Vagina (tissue), 2 donors: Measurements from ENCODE around the gene TMEM161B. TPM values are rescaled to one million over a fixed set of nuclear protein-coding genes. Genes with fewer than 3 reads are reported as not detected.
"Not testable (repeated sequence)": the region's sequence is repeated elsewhere in the genome, so short reads cannot be mapped to it uniquely, and the experiment has no call there.

Experiments
- DNase-seq, 2 donors: peaks; one replicate each; pipeline ENCODE4 v3.0.0-alpha.2; 2017; ENCODE audit errors: extremely low spot score in 2 of 2
- H3K27ac ChIP-seq: fragments of 200-600 bp; sonication (generic); one replicate; pipeline ENCODE4 v1.5.1; 2019
- H3K27me3 ChIP-seq: fragments of 200-600 bp; sonication (generic); one replicate; pipeline ENCODE4 v1.5.1; 2019
- H3K36me3 ChIP-seq, 2 donors: fragments of 200-600 bp; sonication (generic); one replicate each; pipeline ENCODE4 v1.5.1; 2017 to 2019
- H3K4me1 ChIP-seq: fragments of 200-600 bp; sonication (generic); one replicate; pipeline ENCODE4 v1.5.1; 2019
- H3K4me3 ChIP-seq, 2 donors: fragments of 200-600 bp; sonication (generic); 1 replicate in 1 of 2; 2 replicates in 1 of 2; pipeline ENCODE4 v1.5.1; 2016 to 2019
- H3K9me3 ChIP-seq: fragments of 200-600 bp; sonication (generic); one replicate; pipeline ENCODE4 v1.5.1; 2019
- CTCF ChIP-seq, 3 experiments: fragments of 450-650 bp in 2 of 3; fragments of 200-600 bp in 1 of 3; sonication (generic) in 1 of 3; IDR thresholded peaks; one replicate each; pipeline ENCODE4 v1.5.1; 2017 to 2019; ENCODE audit warnings: antibody characterized with exemption in 3 of 3, mild to moderate bottlenecking in 2 of 3, moderate library complexity in 2 of 3
- POLR2A ChIP-seq, 2 donors: fragments of 450-650 bp; IDR thresholded peaks; one replicate each; pipeline ENCODE4 v1.6.1; 2017; ENCODE audit warnings: antibody characterized with exemption in 2 of 2, mild to moderate bottlenecking in 2 of 2, moderate library complexity in 2 of 2
- POLR2AphosphoS5 ChIP-seq, 2 donors: sonication (generic); formaldehyde crosslinking; IDR thresholded peaks; one replicate each; pipeline ENCODE4 v1.9.0; 2017; ENCODE audit warnings: antibody characterized with exemption in 2 of 2, mild to moderate bottlenecking in 2 of 2, low read depth in 1 of 2; ENCODE audit not compliant: insufficient read depth in 1 of 2
- intact Hi-C: fragments of 100-400 bp; cut with DNase I; formaldehyde crosslinking; loops from one replicate; pipeline ENCODE4 v1.15.1; 2023
- total RNA-seq: library from RNA; depleted of rRNA; stranded (reverse); fragments of >200 nt; gene quantifications from one replicate; pipeline ENCODE4 v1.2.3, GENCODE V29; 2016

Gene TMEM161B
- total RNA-seq, 1 donor from 2014 or later, result 19.9 TPM

DNA sequence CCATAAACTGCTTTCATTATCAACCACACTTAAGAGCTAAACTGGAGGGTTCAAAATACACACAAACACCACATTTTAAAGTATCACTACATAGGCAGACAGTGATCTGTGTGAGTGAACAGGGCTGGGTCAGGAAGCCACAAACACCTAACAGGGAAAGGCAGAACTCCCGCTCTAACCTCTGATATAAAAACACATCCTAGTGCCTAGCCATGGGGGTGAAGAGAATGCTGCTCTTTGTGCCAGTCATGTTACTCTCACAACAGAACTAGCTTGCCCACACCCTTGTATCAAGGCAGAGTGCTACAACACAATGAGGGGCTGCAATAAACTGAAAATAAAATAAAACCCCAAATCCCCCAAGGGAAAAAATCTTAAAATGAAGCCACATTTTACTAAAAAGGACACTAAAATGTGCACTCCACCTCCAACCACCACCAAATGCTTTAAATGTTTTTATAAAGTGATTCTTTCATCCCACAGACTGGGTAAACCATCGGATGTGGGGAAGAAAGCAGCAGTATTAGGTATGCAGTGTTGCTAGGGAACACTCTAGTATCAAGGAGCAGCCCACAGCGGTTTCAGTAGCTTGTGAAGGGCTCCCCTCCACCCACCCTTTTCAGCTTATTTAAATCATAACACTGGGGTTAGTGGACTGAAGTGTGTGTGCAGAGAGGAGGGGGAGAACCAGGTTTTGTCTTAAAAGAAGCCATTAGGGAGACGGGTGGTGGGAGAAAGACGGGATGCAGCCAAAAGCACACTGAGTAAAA, 64.5 kb downstream of the TMEM161B start:
- no peak overlapping the region for H3K27ac ChIP-seq
- intact Hi-C loops, result no loop called here
- peaks cover 0 to 14% of the 10 kb centered on the region in 2 donors for H3K36me3 ChIP-seq

DNA sequence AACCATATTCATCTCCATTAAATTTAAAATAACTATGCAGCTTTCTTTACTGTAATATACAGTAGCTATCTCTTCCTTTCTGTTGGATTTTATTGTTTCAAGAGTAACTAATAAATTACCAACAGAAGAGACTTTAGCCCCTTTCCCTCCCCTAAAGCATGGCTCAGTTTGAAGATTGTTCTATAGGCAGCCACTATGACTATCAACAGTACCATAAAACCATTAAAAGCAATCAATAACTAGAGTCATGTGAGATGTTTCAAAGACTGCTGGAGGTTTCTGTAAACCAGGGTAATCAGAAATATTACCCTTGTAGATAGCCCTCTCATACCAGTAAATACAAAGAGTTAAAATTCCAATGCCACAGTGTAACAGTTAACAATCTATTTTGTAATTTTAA, 73.0 kb downstream of the TMEM161B start:
- no peak for TF ChIP-seq POLR2A (IDR thresholded peaks at IDR 0.05)
- no peak for TF ChIP-seq CTCF (IDR thresholded peaks at IDR 0.05)
- no peak for TF ChIP-seq POLR2AphosphoS5 (IDR thresholded peaks at IDR 0.05; ENCODE audit: insufficient read depth in 1 of 2, low read depth in 1 of 2)
- no peaks in the 10 kb centered on the region for H3K4me1 ChIP-seq
- no peak overlapping the region for H3K4me3 ChIP-seq
- no peak overlapping the region for H3K27ac ChIP-seq
- intact Hi-C loops, result no loop called here
- DNase-seq, result no peak
- no peaks in the 10 kb centered on the region for H3K9me3 ChIP-seq
- peaks cover 0 to 24% of the 10 kb centered on the region in 2 donors for H3K36me3 ChIP-seq
- H3K27me3 ChIP-seq, result no peaks in the 10 kb centered on the region

More for the DNA sequence above, 64.5 kb downstream of the TMEM161B start:
- Histone ChIP-seq H3K27me3 (no peaks in the 10 kb centered on the region), H3K4me1 (no peaks in the 10 kb centered on the region), H3K9me3 (no peaks in the 10 kb centered on the region), H3K4me3 (no peak overlapping the region)
- no peak for DNase-seq
- TF ChIP-seq POLR2A (IDR thresholded peaks at IDR 0.05), result no peak
- TF ChIP-seq CTCF (IDR thresholded peaks at IDR 0.05), result no peak
- no peak for TF ChIP-seq POLR2AphosphoS5 (IDR thresholded peaks at IDR 0.05; ENCODE audit: insufficient read depth in 1 of 2, low read depth in 1 of 2)

DNA sequence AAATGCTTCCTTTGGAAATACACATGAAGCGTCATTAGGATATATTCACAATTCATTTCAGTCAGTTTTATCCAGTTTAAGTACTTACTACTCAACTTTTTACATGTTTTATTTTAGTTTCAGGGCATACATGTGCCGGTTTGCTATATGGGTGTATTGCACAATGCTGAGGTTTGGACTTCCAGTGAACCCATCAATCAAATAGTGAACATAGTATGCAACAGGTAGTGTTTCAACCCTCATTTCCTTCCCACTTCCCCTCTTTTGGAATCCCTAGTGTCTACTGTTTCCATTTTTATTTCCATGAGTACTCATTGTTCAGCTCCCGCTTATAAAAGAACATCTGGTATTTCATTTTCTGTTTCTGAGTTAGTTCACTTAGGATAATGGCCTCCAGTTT, 74.7 kb downstream of the TMEM161B start:
- DNase-seq, result no peak
- intact Hi-C loops, result no loop called here
- peaks cover 0 to 26% of the 10 kb centered on the region in 2 donors for H3K36me3 ChIP-seq
- no peak for TF ChIP-seq POLR2AphosphoS5 (IDR thresholded peaks at IDR 0.05; ENCODE audit: insufficient read depth in 1 of 2, low read depth in 1 of 2)
- TF ChIP-seq CTCF (IDR thresholded peaks at IDR 0.05), result no peak
- H3K27ac ChIP-seq, result no peak overlapping the region
- H3K4me1 ChIP-seq, result no peaks in the 10 kb centered on the region
- no peaks in the 10 kb centered on the region for H3K27me3 ChIP-seq
- no peak overlapping the region for H3K4me3 ChIP-seq
- peaks cover 12% of the 10 kb centered on the region for H3K9me3 ChIP-seq

- H3K36me3 ChIP-seq, result peaks cover 0 to 25% of the 10 kb centered on the region in 2 donors
- no peak overlapping the region for H3K27ac ChIP-seq
- no peaks in the 10 kb centered on the region for H3K4me1 ChIP-seq
- no peak overlapping the region for H3K4me3 ChIP-seq
- no peaks in the 10 kb centered on the region for H3K27me3 ChIP-seq
- intact Hi-C loops, result no loop called here
- TF ChIP-seq POLR2AphosphoS5 (IDR thresholded peaks at IDR 0.05; ENCODE audit: insufficient read depth in 1 of 2, low read depth in 1 of 2) (no peak), POLR2A (IDR thresholded peaks at IDR 0.05) (no peak), CTCF (IDR thresholded peaks at IDR 0.05) (no peak)
- DNase-seq, result no peak
- H3K9me3 ChIP-seq, result peaks cover 18% of the 10 kb centered on the region
These were observed 78.4 kb downstream of the TMEM161B start for GRCh38 chr5:88190106-88190834.

DNA sequence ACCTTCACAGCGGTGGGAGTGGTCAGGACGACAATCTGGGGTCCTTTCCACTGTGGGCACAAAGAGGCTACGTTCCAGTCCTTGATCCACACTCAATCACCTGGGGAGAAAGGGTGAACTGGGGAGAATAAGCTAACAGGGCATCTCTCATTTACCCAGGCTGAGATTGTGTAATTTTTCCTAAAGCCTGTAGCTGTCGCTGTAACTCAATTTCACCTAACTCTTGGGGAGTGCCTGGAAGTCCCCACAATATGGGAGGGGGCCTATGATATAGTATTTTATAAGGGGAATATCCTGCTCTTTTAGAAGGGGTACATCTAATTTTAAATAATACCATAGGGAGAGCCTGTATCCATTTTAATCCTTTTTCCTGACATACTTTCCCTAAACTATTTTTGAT, 79.2 kb downstream of the TMEM161B start:
- H3K4me1 ChIP-seq, intact Hi-C loops, H3K4me3 ChIP-seq: not testable (repeated sequence)

More for the DNA sequence above, 79.2 kb downstream of the TMEM161B start:
- not testable (repeated sequence) for H3K27ac ChIP-seq, DNase-seq, H3K27me3 ChIP-seq
- Histone ChIP-seq H3K9me3 (peaks cover 18% of the 10 kb centered on the region), H3K36me3 (peaks cover 3 to 25% of the 10 kb centered on the region in 2 donors)
